Stomach (tissue), 9 donors: ENCODE data around the gene PAK1IP1. TPM values are rescaled to one million over a fixed set of nuclear protein-coding genes. Genes with fewer than 3 reads are reported as not detected.

Experiments
- DNase-seq, 2 donors: peaks; one replicate each; pipeline versions ENCODE4 v3.0.0 to v3.0.0-alpha.2; 2013 to 2019
- H3K27ac ChIP-seq, 5 donors: fragments of 200-600 bp in 4 of 5; sonication (generic) in 4 of 5; one replicate each; pipeline ENCODE4 v1.5.1; 2013 to 2019; ENCODE audit warnings: mild to moderate bottlenecking in 1 of 5, moderate library complexity in 1 of 5
- H3K27me3 ChIP-seq, 3 donors: fragments of 200-600 bp; sonication (generic); one replicate each; pipeline ENCODE4 v1.5.1; 2017 to 2019; ENCODE audit warnings: mixed run types in 1 of 3
- H3K36me3 ChIP-seq, 4 donors: fragments of 200-600 bp; sonication (generic); 1 replicate in 3 of 4; 2 replicates in 1 of 4; pipeline ENCODE4 v1.5.1; 2016 to 2019
- H3K4me1 ChIP-seq, 4 donors: fragments of 200-600 bp; sonication (generic); one replicate each; pipeline ENCODE4 v1.5.1; 2016 to 2019
- H3K4me3 ChIP-seq, 4 donors: fragments of 200-600 bp; sonication (generic) in 3 of 4; one replicate each; pipeline ENCODE4 v1.5.1; 2016 to 2019; ENCODE audit warnings: mild to moderate bottlenecking in 1 of 4
- H3K9me3 ChIP-seq, 4 donors: fragments of 200-600 bp; sonication (generic); one replicate each; pipeline ENCODE4 v1.5.1; 2016 to 2019
- EP300 ChIP-seq: sonication (generic); formaldehyde crosslinking; IDR thresholded peaks from one replicate; pipeline ENCODE4 v1.6.1; 2017; ENCODE audit warnings: antibody characterized with exemption
- POLR2A ChIP-seq, 4 donors: fragments of 450-650 bp; IDR thresholded peaks; one replicate each; pipeline ENCODE4 v1.6.1; 2016; ENCODE audit warnings: antibody characterized with exemption in 4 of 4, control low read depth in 2 of 4, mild to moderate bottlenecking in 1 of 4, moderate library complexity in 1 of 4
- POLR2AphosphoS5 ChIP-seq, 3 donors: sonication (generic); formaldehyde crosslinking; IDR thresholded peaks; one replicate each; pipeline ENCODE4 v1.6.1; 2016; ENCODE audit warnings: antibody characterized with exemption in 3 of 3
- WGBS, 5 donors: extraction: QIAGEN DNeasy Blood & Tissue Kit in 3 of 5; methylation state at CpG; one replicate each; pipeline versions ENCODE4 v1.1.5 to v1.1.7; 2013 to 2018; 5-methylcytosine and 5-hydroxymethylcytosine counted together
- intact Hi-C: fragments of 100-400 bp; cut with DNase I; formaldehyde crosslinking; loops from one replicate; pipeline ENCODE4 v1.15.1; 2023; ENCODE audit warnings: low total_unique reads
- polyA plus RNA-seq, 3 donors: library from polyadenylated mRNA; stranded (reverse); fragments of 200-250 nt; gene quantifications; one replicate each; pipeline ENCODE4 v1.2.3, GENCODE V29; 2013
- total RNA-seq, 5 donors: library from RNA; depleted of rRNA; stranded (reverse); fragments of >200 nt; gene quantifications; one replicate each; pipeline versions ENCODE4 v1.1.0 to v1.2.3, GENCODE V29; 2014 to 2016
- TF ChIP-seq, protein P1 (sequence below), 7 experiments: fragments of 450-650 bp in 4 of 7; fragments of 200-600 bp in 3 of 7; sonication (generic) in 3 of 7; IDR thresholded peaks; one replicate each; pipeline ENCODE4 v1.5.1; 2016 to 2019; ENCODE audit warnings: antibody characterized with exemption in 7 of 7, control low read depth in 2 of 7, mild to moderate bottlenecking in 1 of 7
- donor health status: healthy with polysubstance abuse.
- donor health status: Bipolar disorder and iron deficiency.
- donor health status: healthy.

The PAK1IP1 gene
- total and polyA plus RNA-seq, 8 donors: 1.3 to 13.9 (median 11.2) TPM; not detected in 1

GRCh38 chr6:10722820-10723566 lies 28.2 kb downstream of the PAK1IP1 start, which contains the start of gene TMEM14C:
Gene TMEM14C (plus strand): TSS chr6:10723070. CDS start chr6:10724614, 1,544 bp downstream.
- Histone ChIP-seq H3K9me3 (peaks cover 0 to 7% (median 0%) of the 10 kb centered on the region in 4 donors), H3K36me3 (peaks cover 11 to 32% (median 28%) of the 10 kb centered on the region in 4 donors), H3K27me3 (no peaks in the 10 kb centered on the region), H3K4me1 (peaks cover 18 to 58% (median 41%) of the 10 kb centered on the region in 4 donors), H3K4me3 (peak within 1 kb of the TSS; percentile 60 to 78 (median 74)), H3K27ac (peak within 1 kb of the TSS; percentile 48 to 92 (median 90))
- TF ChIP-seq, protein P1, sequence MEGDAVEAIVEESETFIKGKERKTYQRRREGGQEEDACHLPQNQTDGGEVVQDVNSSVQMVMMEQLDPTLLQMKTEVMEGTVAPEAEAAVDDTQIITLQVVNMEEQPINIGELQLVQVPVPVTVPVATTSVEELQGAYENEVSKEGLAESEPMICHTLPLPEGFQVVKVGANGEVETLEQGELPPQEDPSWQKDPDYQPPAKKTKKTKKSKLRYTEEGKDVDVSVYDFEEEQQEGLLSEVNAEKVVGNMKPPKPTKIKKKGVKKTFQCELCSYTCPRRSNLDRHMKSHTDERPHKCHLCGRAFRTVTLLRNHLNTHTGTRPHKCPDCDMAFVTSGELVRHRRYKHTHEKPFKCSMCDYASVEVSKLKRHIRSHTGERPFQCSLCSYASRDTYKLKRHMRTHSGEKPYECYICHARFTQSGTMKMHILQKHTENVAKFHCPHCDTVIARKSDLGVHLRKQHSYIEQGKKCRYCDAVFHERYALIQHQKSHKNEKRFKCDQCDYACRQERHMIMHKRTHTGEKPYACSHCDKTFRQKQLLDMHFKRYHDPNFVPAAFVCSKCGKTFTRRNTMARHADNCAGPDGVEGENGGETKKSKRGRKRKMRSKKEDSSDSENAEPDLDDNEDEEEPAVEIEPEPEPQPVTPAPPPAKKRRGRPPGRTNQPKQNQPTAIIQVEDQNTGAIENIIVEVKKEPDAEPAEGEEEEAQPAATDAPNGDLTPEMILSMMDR (IDR thresholded peaks at IDR 0.05): no peak
- TF ChIP-seq POLR2A (IDR thresholded peaks at IDR 0.05): peak in 1 of 4 donors; percentile 52
- peak; percentile 68 to 96 (median 95) for TF ChIP-seq POLR2AphosphoS5 (IDR thresholded peaks at IDR 0.05)
- DNase-seq: peak; percentile 99
- 0 to 1% (median 1%) methylated on average over 33 to 55 of the region's 55 CpGs for WGBS, 5 donors
- intact Hi-C loops: no loop called here

DNA sequence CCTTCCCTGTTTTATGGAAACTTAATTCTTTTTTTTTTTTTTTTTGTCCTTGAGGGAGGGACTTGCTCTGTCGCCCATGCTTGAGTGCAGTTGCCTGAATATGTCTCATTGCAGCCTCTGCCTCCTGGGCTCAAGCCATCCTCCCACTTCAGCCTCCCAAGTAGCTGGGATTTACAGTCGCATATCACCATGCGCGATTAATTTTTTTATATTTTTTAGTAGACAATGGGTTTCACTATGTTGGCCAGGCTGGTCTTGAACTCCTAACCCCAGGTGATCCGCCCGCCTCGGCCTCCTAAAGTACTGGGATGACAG lies 28.8 kb downstream of the PAK1IP1 start:
- DNase-seq: peak in 1 of 2 donors; percentile 41
- no peaks in the 10 kb centered on the region for H3K27me3 ChIP-seq
- H3K4me3 ChIP-seq: peak overlapping the region; percentile 60 to 78 (median 74)
- 16 to 22% (median 18%) methylated on average over 7 of the region's 7 CpGs for whole genome bisulfite sequencing, 5 donors
- H3K36me3 ChIP-seq: peaks cover 11 to 37% (median 33%) of the 10 kb centered on the region in 4 donors
- H3K27ac ChIP-seq: peak overlapping the region; percentile 48 to 92 (median 90)
- H3K9me3 ChIP-seq: peaks cover 0 to 1% (median 0%) of the 10 kb centered on the region in 4 donors
- no peak for TF ChIP-seq POLR2A (IDR thresholded peaks at IDR 0.05)
- no peak for TF ChIP-seq POLR2AphosphoS5 (IDR thresholded peaks at IDR 0.05)
- no peak for TF ChIP-seq EP300
- TF ChIP-seq, protein P1 (IDR thresholded peaks at IDR 0.05): no peak
- peaks cover 18 to 58% (median 41%) of the 10 kb centered on the region in 4 donors for H3K4me1 ChIP-seq
- intact Hi-C loops: no loop called here

DNA sequence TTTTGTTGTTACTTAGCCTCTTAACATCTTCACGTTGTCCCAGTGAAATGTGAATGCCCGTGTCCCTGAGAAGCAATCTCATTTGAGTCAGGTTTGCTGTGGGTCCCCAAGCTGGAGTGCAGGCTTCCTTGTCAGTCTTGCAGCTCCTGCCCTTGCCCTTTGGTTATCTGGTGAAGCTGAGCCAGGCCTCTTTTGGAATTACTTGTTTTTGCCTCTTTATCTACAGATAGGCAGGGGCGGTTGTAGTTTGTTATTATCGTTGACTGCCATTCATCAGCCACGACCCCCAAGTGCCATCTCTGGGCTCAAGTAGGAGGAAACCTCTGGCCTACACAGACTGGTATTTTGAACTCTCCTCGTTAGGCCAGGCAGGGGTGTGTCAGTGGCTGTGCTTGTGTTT lies 30.3 kb downstream of the PAK1IP1 start:
- DNase-seq: no peak
- peaks cover 21 to 52% (median 49%) of the 10 kb centered on the region in 4 donors for H3K36me3 ChIP-seq
- peaks cover 18 to 58% (median 41%) of the 10 kb centered on the region in 4 donors for H3K4me1 ChIP-seq
- TF ChIP-seq POLR2A (IDR thresholded peaks at IDR 0.05) (no peak), POLR2AphosphoS5 (IDR thresholded peaks at IDR 0.05) (no peak), EP300 (no peak)
- TF ChIP-seq, protein P1 (IDR thresholded peaks at IDR 0.05): no peak
- intact Hi-C loops: no loop called here
- no peaks in the 10 kb centered on the region for H3K27me3 ChIP-seq
- WGBS, 5 donors: 29 to 52% (median 42%) methylated on average over 6 of the region's 6 CpGs
- H3K27ac ChIP-seq: no peak overlapping the region
- H3K4me3 ChIP-seq: peak overlapping the region in 1 of 4 donors; percentile 22
- H3K9me3 ChIP-seq: no peaks in the 10 kb centered on the region

DNA sequence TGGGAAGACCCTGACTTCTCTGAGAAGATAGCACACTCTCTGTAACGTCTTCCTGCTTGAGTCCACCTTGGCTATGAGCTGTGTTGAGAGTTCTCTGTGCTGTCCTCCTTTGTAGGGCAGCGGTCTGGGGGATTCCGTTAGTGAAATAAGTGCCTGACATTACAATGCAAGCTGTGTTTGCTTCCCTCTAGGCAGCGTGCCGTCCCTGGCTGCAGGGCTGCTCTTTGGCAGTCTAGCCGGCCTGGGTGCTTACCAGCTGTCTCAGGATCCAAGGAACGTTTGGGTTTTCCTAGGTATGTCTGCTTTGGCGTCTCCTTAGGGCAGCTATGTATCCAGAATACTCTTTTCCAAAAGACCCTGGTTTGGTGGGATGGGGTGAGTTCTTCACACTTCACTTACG lies 30.9 kb downstream of the PAK1IP1 start:
- WGBS, 5 donors: 64 to 80% (median 69%) methylated on average over 7 to 9 of the region's 9 CpGs
- Histone ChIP-seq H3K9me3 (no peaks in the 10 kb centered on the region), H3K36me3 (peaks cover 26 to 59% (median 55%) of the 10 kb centered on the region in 4 donors), H3K27ac (no peak overlapping the region), H3K4me3 (no peak overlapping the region), H3K27me3 (no peaks in the 10 kb centered on the region), H3K4me1 (peaks cover 18 to 57% (median 40%) of the 10 kb centered on the region in 4 donors)
- TF ChIP-seq, protein P1 (IDR thresholded peaks at IDR 0.05): no peak
- TF ChIP-seq POLR2AphosphoS5 (IDR thresholded peaks at IDR 0.05) (no peak), POLR2A (IDR thresholded peaks at IDR 0.05) (no peak), EP300 (no peak)
- intact Hi-C loops: no loop called here
- DNase-seq: no peak
